ENCODE results near the gene RFX1.

DNA sequence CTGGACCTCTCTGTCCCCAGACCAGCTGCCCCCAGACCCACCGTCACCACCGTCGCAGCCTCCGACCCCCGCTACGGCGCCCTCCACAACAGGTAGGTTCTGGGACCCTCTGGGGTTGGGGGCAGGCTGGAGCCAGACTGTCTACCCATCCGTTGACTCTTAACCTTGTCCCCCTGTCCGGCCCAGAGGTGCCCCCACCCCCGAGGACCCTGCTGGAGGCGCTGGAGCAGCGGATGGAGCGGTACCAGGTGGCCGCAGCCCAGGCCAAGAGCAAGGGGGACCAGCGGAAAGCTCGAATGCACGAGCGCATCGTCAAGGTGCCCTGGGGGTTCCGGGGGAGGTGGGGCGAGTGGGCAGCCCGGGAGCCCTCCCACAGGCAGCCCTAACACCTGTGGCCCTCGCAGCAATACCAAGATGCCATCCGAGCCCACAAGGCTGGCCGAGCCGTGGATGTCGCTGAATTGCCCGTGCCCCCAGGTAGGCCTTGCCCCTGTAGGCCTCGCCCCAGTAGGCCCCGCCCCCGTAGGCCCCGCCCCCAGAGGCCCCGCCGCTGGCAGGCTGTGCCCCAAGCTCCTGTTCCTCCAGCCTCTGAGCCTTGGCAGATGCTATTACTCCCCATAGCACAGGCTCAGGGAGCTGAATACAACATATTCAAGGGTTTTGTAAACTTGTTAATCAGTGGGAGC lies 87.3 kb downstream of the RFX1 start:
- TF ChIP-seq CTCF (IDR thresholded peaks at IDR 0.05; ENCODE audit: low read length) (no peak), EZH2 (optimal IDR thresholded peaks at IDR 0.05; ENCODE audit: low read depth, low read length) (no peak), EZH2phosphoT487 (IDR thresholded peaks at IDR 0.05; ENCODE audit: low read length) (no peak)

Data from MM.1S (cell line).